ENCODE results near the gene PTPRM. TPM values are rescaled to one million over a fixed set of nuclear protein-coding genes. Genes with fewer than 3 reads are reported as not detected.

Gene PTPRM
- total RNA-seq, 1 experiment from 2014 or later = 100.0 TPM

DNA sequence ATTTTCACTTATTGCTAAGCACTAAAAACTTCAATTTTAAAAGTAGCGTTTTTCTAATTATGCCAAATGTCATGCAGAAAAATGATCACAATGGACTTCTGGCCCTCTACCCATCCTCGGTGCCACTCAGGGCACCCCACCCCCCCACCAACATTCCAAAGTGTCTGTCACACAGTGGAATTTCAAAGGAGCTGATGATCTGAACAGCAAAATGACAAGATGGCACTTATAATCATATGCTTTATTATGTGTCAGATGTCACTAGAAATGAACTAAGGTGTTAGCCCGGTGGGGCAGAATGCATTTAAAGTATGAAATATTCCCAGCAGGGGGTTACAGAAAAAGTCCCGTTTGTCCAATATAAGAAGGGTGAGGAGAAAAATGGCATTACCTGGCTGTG is 681.5 kb downstream of the PTPRM start:
- no peak for DNase-seq
- intact Hi-C loops (cut with micrococcal nuclease; ENCODE audit: unreplicated experiment) = no loop called here
- TF ChIP-seq, protein P1, sequence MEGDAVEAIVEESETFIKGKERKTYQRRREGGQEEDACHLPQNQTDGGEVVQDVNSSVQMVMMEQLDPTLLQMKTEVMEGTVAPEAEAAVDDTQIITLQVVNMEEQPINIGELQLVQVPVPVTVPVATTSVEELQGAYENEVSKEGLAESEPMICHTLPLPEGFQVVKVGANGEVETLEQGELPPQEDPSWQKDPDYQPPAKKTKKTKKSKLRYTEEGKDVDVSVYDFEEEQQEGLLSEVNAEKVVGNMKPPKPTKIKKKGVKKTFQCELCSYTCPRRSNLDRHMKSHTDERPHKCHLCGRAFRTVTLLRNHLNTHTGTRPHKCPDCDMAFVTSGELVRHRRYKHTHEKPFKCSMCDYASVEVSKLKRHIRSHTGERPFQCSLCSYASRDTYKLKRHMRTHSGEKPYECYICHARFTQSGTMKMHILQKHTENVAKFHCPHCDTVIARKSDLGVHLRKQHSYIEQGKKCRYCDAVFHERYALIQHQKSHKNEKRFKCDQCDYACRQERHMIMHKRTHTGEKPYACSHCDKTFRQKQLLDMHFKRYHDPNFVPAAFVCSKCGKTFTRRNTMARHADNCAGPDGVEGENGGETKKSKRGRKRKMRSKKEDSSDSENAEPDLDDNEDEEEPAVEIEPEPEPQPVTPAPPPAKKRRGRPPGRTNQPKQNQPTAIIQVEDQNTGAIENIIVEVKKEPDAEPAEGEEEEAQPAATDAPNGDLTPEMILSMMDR (IDR thresholded peaks at IDR 0.05; ENCODE audit: insufficient read depth in 1 of 2, low read depth in 1 of 2, low read length in 1 of 2, severe bottlenecking in 1 of 2, unreplicated experiment in 1 of 2) = no peak
- POLR2A ChIA-PET = no interaction called here
- Mint-ChIP-seq H3K36me3 (ENCODE audit: insufficient read depth, unreplicated experiment) (peaks cover 50% of the 10 kb centered on the region), H3K4me3 (ENCODE audit: unreplicated experiment) (no peak overlapping the region), H3K9me3 (ENCODE audit: unreplicated experiment) (no peaks in the 10 kb centered on the region), H3K27ac (ENCODE audit: unreplicated experiment) (no peak overlapping the region), H3K27me3 (ENCODE audit: insufficient read depth, unreplicated experiment) (no peaks in the 10 kb centered on the region), H3K4me1 (ENCODE audit: low read depth, unreplicated experiment) (no peaks in the 10 kb centered on the region)
- no peaks in the 10 kb centered on the region for H3K36me3 ChIP-seq (ENCODE audit: control insufficient read depth, insufficient read depth, low read length)
- CTCF ChIA-PET = no interaction called here
- H3K27me3 ChIP-seq (replicated peaks; ENCODE audit: control insufficient read depth, insufficient read depth, low read length) = no peaks in the 10 kb centered on the region
- H3K4me3 ChIP-seq (ENCODE audit: low read depth, low read length) = no peak overlapping the region
- BruUV-seq (replicated peaks) = no TSS peak
- H3K4me1 ChIP-seq = no peaks in the 10 kb centered on the region
- no peaks in the 10 kb centered on the region for H3K9me3 ChIP-seq

DNA sequence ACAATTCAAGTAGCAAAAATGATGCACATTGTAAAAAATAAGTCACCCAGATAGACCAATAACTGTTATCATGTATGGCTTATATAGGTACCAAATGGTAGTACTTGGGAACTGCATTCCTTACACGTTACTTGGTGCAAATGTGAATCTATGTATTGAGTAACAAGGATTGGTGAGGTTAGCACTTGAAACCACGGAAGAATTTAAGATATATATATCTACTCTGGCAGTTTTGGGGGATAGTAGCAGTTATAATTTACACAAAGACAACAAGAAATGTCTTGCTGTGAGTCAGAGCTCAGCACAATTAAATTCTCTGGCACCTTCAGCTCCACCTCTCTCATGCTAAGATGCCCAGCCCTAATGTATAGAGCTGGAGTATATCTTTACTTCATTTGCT is 682.7 kb downstream of the PTPRM start:
- no peaks in the 10 kb centered on the region for H3K27me3 Mint-ChIP-seq (ENCODE audit: insufficient read depth, unreplicated experiment)
- H3K27ac Mint-ChIP-seq (ENCODE audit: unreplicated experiment) = no peak overlapping the region
- intact Hi-C loops (cut with micrococcal nuclease; ENCODE audit: unreplicated experiment) = no loop called here
- H3K4me1 Mint-ChIP-seq (ENCODE audit: low read depth, unreplicated experiment) = no peaks in the 10 kb centered on the region
- Histone ChIP-seq H3K4me3 (ENCODE audit: low read depth, low read length) (no peak overlapping the region), H3K36me3 (ENCODE audit: control insufficient read depth, insufficient read depth, low read length) (no peaks in the 10 kb centered on the region), H3K4me1 (no peaks in the 10 kb centered on the region), H3K27me3 (replicated peaks; ENCODE audit: control insufficient read depth, insufficient read depth, low read length) (no peaks in the 10 kb centered on the region), H3K9me3 (no peaks in the 10 kb centered on the region)
- no peak for DNase-seq
- BruUV-seq (replicated peaks) = no TSS peak
- ChIA-PET POLR2A (no interaction called here), CTCF (no interaction called here)
- no peaks in the 10 kb centered on the region for H3K9me3 Mint-ChIP-seq (ENCODE audit: unreplicated experiment)
- peaks cover 61% of the 10 kb centered on the region for H3K36me3 Mint-ChIP-seq (ENCODE audit: insufficient read depth, unreplicated experiment)
- H3K4me3 Mint-ChIP-seq (ENCODE audit: unreplicated experiment) = no peak overlapping the region
- TF ChIP-seq, protein P1 (IDR thresholded peaks at IDR 0.05; ENCODE audit: insufficient read depth in 1 of 2, low read depth in 1 of 2, low read length in 1 of 2, severe bottlenecking in 1 of 2, unreplicated experiment in 1 of 2) = no peak

DNA sequence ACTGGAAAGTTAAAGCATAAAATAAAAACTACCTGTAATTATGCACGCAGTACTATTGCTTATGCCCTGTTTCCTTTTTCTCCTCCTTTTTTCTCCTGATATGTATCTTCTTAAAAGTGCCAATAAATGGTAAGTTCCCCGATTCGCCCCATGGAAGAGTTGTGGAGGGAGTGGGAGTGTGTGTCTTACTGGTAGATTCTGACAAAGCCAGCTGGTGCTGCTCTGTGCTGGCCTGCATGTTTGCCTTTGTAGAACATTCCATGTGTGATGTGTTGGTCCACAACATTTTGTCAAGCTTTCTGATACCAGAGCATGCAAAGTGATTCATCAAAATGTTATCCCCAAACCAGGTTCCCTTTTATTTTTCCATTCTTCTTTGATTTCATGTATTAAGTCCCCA is 685.3 kb downstream of the PTPRM start:
- ChIA-PET POLR2A (no interaction called here), CTCF (no interaction called here)
- Mint-ChIP-seq H3K4me3 (ENCODE audit: unreplicated experiment) (no peak overlapping the region), H3K4me1 (ENCODE audit: low read depth, unreplicated experiment) (no peaks in the 10 kb centered on the region), H3K36me3 (ENCODE audit: insufficient read depth, unreplicated experiment) (peaks cover 43% of the 10 kb centered on the region), H3K9me3 (ENCODE audit: unreplicated experiment) (no peaks in the 10 kb centered on the region), H3K27me3 (ENCODE audit: insufficient read depth, unreplicated experiment) (no peaks in the 10 kb centered on the region), H3K27ac (ENCODE audit: unreplicated experiment) (no peak overlapping the region)
- intact Hi-C loops (cut with micrococcal nuclease; ENCODE audit: unreplicated experiment) = no loop called here
- DNase-seq = no peak
- no peaks in the 10 kb centered on the region for H3K36me3 ChIP-seq (ENCODE audit: control insufficient read depth, insufficient read depth, low read length)
- H3K4me1 ChIP-seq = no peaks in the 10 kb centered on the region
- TF ChIP-seq, protein P1 (IDR thresholded peaks at IDR 0.05; ENCODE audit: insufficient read depth in 1 of 2, low read depth in 1 of 2, low read length in 1 of 2, severe bottlenecking in 1 of 2, unreplicated experiment in 1 of 2) = no peak
- no peaks in the 10 kb centered on the region for H3K27me3 ChIP-seq (replicated peaks; ENCODE audit: control insufficient read depth, insufficient read depth, low read length)
- no TSS peak for BruUV-seq (replicated peaks)
- no peaks in the 10 kb centered on the region for H3K9me3 ChIP-seq
- H3K4me3 ChIP-seq (ENCODE audit: low read depth, low read length) = no peak overlapping the region

Measured in Caco-2 (cell line).